Common myeloid progenitor, CD34-positive (primary cell): ENCODE results near the gene IL6R.

Experiments
- CTCF ChIA-PET: fragments of 350-600 bp; sonication (Branson Sonifier 250); formaldehyde crosslinking; loops from one replicate; lab custom pipeline; 2021; ENCODE audit warnings: antibody characterized with exemption; lab: Charles Lee
- POLR2A ChIA-PET: fragments of 350-600 bp; sonication (Branson Sonifier 250); formaldehyde crosslinking; loops from one replicate; lab custom pipeline; 2021; ENCODE audit warnings: antibody characterized with exemption; lab: Charles Lee
- DNase-seq, 3 donors: peaks; one replicate each; pipeline versions ENCODE4 v3.0.0 to v3.0.0-alpha.2; 2013
- H3K27ac ChIP-seq, 2 experiments: 1 replicate in 1 of 2; 2 replicates in 1 of 2; pipeline ENCODE4 v1.7.0; 2013; ENCODE audit warnings: inconsistent platforms in 2 of 2, low read length in 2 of 2, mild to moderate bottlenecking in 2 of 2, low read depth in 1 of 2, moderate library complexity in 1 of 2; ENCODE audit not compliant: severe bottlenecking in 2 of 2, insufficient read depth in 1 of 2, poor library complexity in 1 of 2
- H3K27me3 ChIP-seq, 5 experiments: replicated peaks in 2 of 5; 1 replicate in 3 of 5; 2 replicates in 2 of 5; pipeline versions ENCODE4 v1.6.1 to v1.7.0; 2013; ENCODE audit warnings: low read length in 4 of 5, mild to moderate bottlenecking in 2 of 5, moderate library complexity in 2 of 5, inconsistent platforms in 1 of 5; ENCODE audit not compliant: insufficient read depth in 5 of 5, control insufficient read depth in 4 of 5
- H3K36me3 ChIP-seq, 4 experiments: 1 replicate in 2 of 4; 2 replicates in 2 of 4; pipeline versions ENCODE4 v1.6.1 to v1.7.0; 2013; ENCODE audit warnings: low read length in 3 of 4, control low read depth in 1 of 4, mild to moderate bottlenecking in 1 of 4; ENCODE audit not compliant: control insufficient read depth in 4 of 4, insufficient read depth in 4 of 4
- H3K4me1 ChIP-seq, 4 experiments: 1 replicate in 3 of 4; 2 replicates in 1 of 4; pipeline versions ENCODE4 v1.6.1 to v1.7.1; 2013; ENCODE audit warnings: low read length in 3 of 4, mild to moderate bottlenecking in 3 of 4, control low read depth in 1 of 4, inconsistent platforms in 1 of 4, moderate library complexity in 1 of 4; ENCODE audit not compliant: control insufficient read depth in 4 of 4, insufficient read depth in 4 of 4; ENCODE audit errors: control extremely low read depth in 1 of 4
- H3K4me3 ChIP-seq, 7 experiments: 1 replicate in 4 of 7; 2 replicates in 3 of 7; pipeline versions ENCODE4 v1.5.1 to v1.7.0; 2013; ENCODE audit warnings: mild to moderate bottlenecking in 7 of 7, low read length in 6 of 7, moderate library complexity in 6 of 7, inconsistent platforms in 2 of 7, low read depth in 2 of 7, control low read depth in 1 of 7; ENCODE audit not compliant: insufficient read depth in 4 of 7, control insufficient read depth in 1 of 7; ENCODE audit errors: extremely low read depth in 1 of 7
- H3K9me3 ChIP-seq, 5 experiments: 1 replicate in 4 of 5; 2 replicates in 1 of 5; pipeline versions ENCODE4 v1.6.1 to v1.7.1; 2013; ENCODE audit warnings: low read length in 4 of 5, mild to moderate bottlenecking in 2 of 5, inconsistent platforms in 1 of 5, low read depth in 1 of 5, moderate library complexity in 1 of 5; ENCODE audit not compliant: control insufficient read depth in 4 of 5, insufficient read depth in 2 of 5; ENCODE audit errors: control extremely low read depth in 1 of 5
- WGBS: methylation state at CpG from one replicate; pipeline ENCODE4 v1.1.5; 2013; ENCODE audit not compliant: insufficient coverage; 5-methylcytosine and 5-hydroxymethylcytosine counted together

The IL6R gene

DNA sequence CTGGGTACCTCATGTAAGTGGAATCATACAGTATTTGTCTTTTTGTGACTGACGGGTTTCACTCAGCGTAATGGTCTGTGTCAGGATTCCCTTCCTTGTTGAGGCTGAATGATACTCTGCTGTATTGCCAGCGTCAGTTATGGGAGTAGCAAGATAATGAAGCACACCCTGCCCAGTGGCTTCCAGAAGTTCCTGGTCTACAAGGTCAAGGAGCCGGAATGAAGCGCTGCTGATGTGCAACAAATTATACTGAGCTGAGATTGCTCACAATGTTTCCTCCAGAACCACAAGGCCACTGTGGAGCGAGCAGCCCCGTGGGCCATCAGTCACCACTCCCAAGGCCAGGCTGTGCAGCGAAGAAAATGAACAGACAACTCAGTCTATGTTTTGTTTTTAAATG, 72.9 kb downstream of the IL6R start:
- Histone ChIP-seq H3K4me1 (peaks cover 0 to 38% (median 26%) of the 10 kb centered on the region in 4 experiments), H3K36me3 (no peaks in the 10 kb centered on the region), H3K27me3 (no peaks in the 10 kb centered on the region), H3K27ac (no peak overlapping the region), H3K4me3 (no peak overlapping the region), H3K9me3 (no peaks in the 10 kb centered on the region)
- 93% methylated on average over 5 of the region's 8 CpGs for WGBS
- ChIA-PET CTCF (interaction anchor here (1.4 to 20.1 kb wide), 5 partner anchors 11 to 123 kb away, joined by 3 to 341 read pairs (median 34); partner anchors contain the start of gene UBE2Q1), POLR2A (no interaction called here)
- no peak for DNase-seq

DNA sequence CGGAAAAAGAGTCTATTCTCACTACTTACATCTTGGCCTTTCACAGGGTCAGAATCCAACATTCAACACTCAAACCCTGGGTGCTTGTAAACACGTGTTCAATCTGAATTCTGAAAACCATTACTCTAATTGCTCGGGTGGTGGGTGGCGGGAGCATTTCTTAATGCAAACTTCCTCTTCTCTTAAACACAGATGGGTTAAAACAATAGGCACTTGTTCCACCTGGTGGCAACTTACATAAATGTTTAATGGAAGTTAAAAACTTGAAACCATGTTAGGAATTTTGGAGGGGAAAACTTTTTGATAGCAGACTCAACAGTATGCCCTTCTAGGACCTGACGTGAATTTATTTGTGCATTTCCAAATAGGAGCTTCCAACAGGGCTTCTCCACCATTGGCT, 73.5 kb downstream of the IL6R start:
- Histone ChIP-seq H3K4me1 (peaks cover 0 to 38% (median 26%) of the 10 kb centered on the region in 4 experiments), H3K36me3 (no peaks in the 10 kb centered on the region), H3K27ac (no peak overlapping the region), H3K4me3 (no peak overlapping the region), H3K9me3 (no peaks in the 10 kb centered on the region), H3K27me3 (no peaks in the 10 kb centered on the region)
- POLR2A ChIA-PET, result no interaction called here
- CTCF ChIA-PET, result interaction anchor here (0.6 to 20.1 kb wide), 17 partner anchors 12 to 146 kb away, joined by 3 to 341 read pairs (median 5); partner anchors contain the start of gene UBE2Q1
- DNase-seq, result peak; percentile 76 to 85 (median 84)
- 14% methylated on average over 1 of the region's 5 CpGs for WGBS

GRCh38 chr1:154479764-154480421, 74.8 kb downstream of the IL6R start:
- DNase-seq, result peak; percentile 72 to 81 (median 80)
- Histone ChIP-seq H3K36me3 (no peaks in the 10 kb centered on the region), H3K27me3 (no peaks in the 10 kb centered on the region), H3K4me3 (no peak overlapping the region), H3K4me1 (peaks cover 2 to 44% (median 21%) of the 10 kb centered on the region in 4 experiments), H3K9me3 (no peaks in the 10 kb centered on the region), H3K27ac (no peak overlapping the region)
- POLR2A ChIA-PET, result interaction anchor here (1.4 kb wide), 1 partner anchor 66 kb away, joined by 6 read pairs; no protein-coding TSS in a partner anchor
- CTCF ChIA-PET, result interaction anchor here (0.6 to 20.1 kb wide), 32 partner anchors 8 to 456 kb away, joined by 3 to 341 read pairs (median 5); partner anchors contain the start of genes PMVK and UBE2Q1
- 50% methylated on average over 3 of the region's 9 CpGs for WGBS

- Histone ChIP-seq H3K9me3 (no peaks in the 10 kb centered on the region), H3K27ac (no peak overlapping the region), H3K4me3 (no peak overlapping the region), H3K27me3 (no peaks in the 10 kb centered on the region), H3K36me3 (no peaks in the 10 kb centered on the region), H3K4me1 (peaks cover 3 to 56% (median 30%) of the 10 kb centered on the region in 4 experiments)
- ChIA-PET CTCF (interaction anchor here (0.6 to 20.1 kb wide), 26 partner anchors 10 to 535 kb away, joined by 3 to 341 read pairs (median 4); partner anchors contain the start of genes PMVK and UBE2Q1), POLR2A (no interaction called here)
- no CpG with 5 or more reads among the region's 1 CpG for WGBS
- DNase-seq, result no peak
Observed at GRCh38 chr1:154481053-154481452, 75.9 kb downstream of the IL6R start.

DNA sequence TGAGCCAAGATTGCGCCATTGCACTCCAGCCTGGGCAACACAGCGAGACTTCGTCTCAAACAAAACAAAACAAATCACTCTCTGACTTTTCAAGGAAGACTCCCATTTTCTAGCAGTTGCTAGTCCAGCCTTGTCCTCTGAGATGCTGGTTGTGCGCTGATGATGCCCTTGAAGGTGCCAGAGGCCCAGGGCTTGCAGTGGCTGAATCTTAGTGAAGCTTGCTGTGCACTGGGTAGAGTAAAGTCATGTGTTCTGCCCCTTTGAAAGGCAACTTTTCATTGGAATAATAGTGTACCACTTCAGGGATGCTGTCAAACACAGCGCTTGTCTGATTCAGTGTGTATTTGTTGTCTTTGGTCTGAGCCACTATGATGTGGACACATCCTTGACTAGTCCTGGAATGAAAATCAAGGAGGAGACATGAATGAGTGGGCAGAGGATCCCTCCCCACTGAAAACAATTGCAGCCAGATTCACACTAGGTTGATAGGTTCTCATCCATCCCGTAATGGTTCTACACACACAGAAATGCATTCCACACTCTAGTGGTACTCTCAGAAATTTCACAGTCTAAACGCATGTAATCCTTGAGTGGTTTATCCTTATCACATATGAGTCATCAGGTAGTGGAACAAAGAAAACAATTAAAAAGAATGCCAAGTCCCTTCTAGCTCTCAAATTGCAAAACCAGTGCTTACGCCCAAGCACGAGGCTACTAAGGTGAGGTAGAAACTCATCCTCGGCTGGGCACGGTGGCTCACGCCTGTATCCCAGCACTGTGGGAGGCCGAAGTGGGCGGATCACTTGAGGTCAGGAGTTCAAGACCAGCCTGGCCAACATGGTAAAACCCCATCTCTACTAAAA, 79.0 kb downstream of the IL6R start:
- no peak for DNase-seq
- H3K27ac ChIP-seq, result no peak overlapping the region
- ChIA-PET POLR2A (no interaction called here), CTCF (interaction anchor here (0.7 to 20.1 kb wide), 4 partner anchors 57 to 217 kb away, joined by 3 to 341 read pairs (median 20); partner anchors contain the start of gene UBE2Q1)
- H3K9me3 ChIP-seq, result no peaks in the 10 kb centered on the region
- 98% methylated on average over 10 of the region's 14 CpGs for WGBS
- H3K4me1 ChIP-seq, result peaks cover 5 to 52% (median 29%) of the 10 kb centered on the region in 4 experiments
- no peak overlapping the region for H3K4me3 ChIP-seq
- no peaks in the 10 kb centered on the region for H3K27me3 ChIP-seq
- H3K36me3 ChIP-seq, result no peaks in the 10 kb centered on the region

- peak overlapping the region in 1 of 2 experiments; percentile 15 for H3K27ac ChIP-seq
- ChIA-PET POLR2A (interaction anchor here (0.6 kb wide), 1 partner anchor 556 kb away, joined by 5 read pairs; no protein-coding TSS in a partner anchor), CTCF (interaction anchor here (0.7 to 20.1 kb wide), 2 partner anchors 66 to 216 kb away, joined by 3 to 341 read pairs; partner anchors contain the start of gene UBE2Q1)
- DNase-seq, result peak in 1 of 3 donors; percentile 63
- no peaks in the 10 kb centered on the region for H3K27me3 ChIP-seq
- no peaks in the 10 kb centered on the region for H3K9me3 ChIP-seq
- peak overlapping the region in 2 of 7 experiments; percentile 3 to 22 for H3K4me3 ChIP-seq
- no peaks in the 10 kb centered on the region for H3K36me3 ChIP-seq
- H3K4me1 ChIP-seq, result peaks cover 5 to 46% (median 23%) of the 10 kb centered on the region in 4 experiments
- 8% methylated on average over 4 of the region's 5 CpGs for WGBS
Observed at GRCh38 chr1:154485106-154485505, 80.0 kb downstream of the IL6R start.
